HL-60 (cell line): ENCODE data around the gene DIS3L2.

Experiments
- DNase-seq, 2 experiments: peaks; one replicate each; pipeline ENCODE4 v3.0.0-alpha.2; 2010 to 2020; ENCODE audit warnings: low read depth in 1 of 2, low spot score in 1 of 2
- H3K27ac ChIP-seq: fragments of 250-450 bp; sonication (Bioruptor Pico); replicated peaks from 2 replicates; pipeline ENCODE4 v1.5.1; 2020; ENCODE audit warnings: mild to moderate bottlenecking, moderate library complexity
- H3K27me3 ChIP-seq: fragments of 250-450 bp; sonication (Bioruptor Pico); 2 replicates; pipeline ENCODE4 v1.5.1; 2021; ENCODE audit warnings: mild to moderate bottlenecking, moderate library complexity; ENCODE audit not compliant: insufficient read depth, poor library complexity, severe bottlenecking
- H3K4me3 ChIP-seq: replicated peaks from 2 replicates; pipeline ENCODE4 v1.5.1; 2011; ENCODE audit warnings: mild to moderate bottlenecking, control low read depth, low read length; ENCODE audit not compliant: insufficient read depth
- CTCF ChIP-seq: IDR thresholded peaks from one replicate; pipeline ENCODE4 v1.5.1; 2011; ENCODE audit warnings: low read length, control low read depth, inconsistent platforms; ENCODE audit not compliant: insufficient read depth
- GABPA ChIP-seq: IDR thresholded peaks from 2 replicates; pipeline ENCODE4 v1.6.1; 2012; ENCODE audit warnings: low read depth
- POLR2AphosphoS5 ChIP-seq: IDR thresholded peaks from 2 replicates; pipeline ENCODE4 v1.6.1; 2012; ENCODE audit warnings: low read depth
- REST ChIP-seq: IDR thresholded peaks from 2 replicates; pipeline ENCODE4 v1.6.1; 2012; ENCODE audit warnings: low read depth; ENCODE audit not compliant: insufficient replicate concordance
- SPI1 ChIP-seq: IDR thresholded peaks from 2 replicates; pipeline ENCODE4 v1.6.1; 2012; ENCODE audit warnings: low read depth, mild to moderate bottlenecking, borderline replicate concordance

DIS3L2 gene

GRCh38 chr2:232286001-232286868 lies 324.7 kb downstream of the DIS3L2 start:
- TF ChIP-seq CTCF (no peak), REST (no peak), POLR2AphosphoS5 (no peak), SPI1 (no peak), GABPA (no peak)
- H3K27me3 ChIP-seq, result no peaks in the 10 kb centered on the region
- no peak overlapping the region for H3K27ac ChIP-seq
- DNase-seq, result no peak
- H3K4me3 ChIP-seq, result no peak overlapping the region

GRCh38 chr2:232287316-232287715 lies 325.8 kb downstream of the DIS3L2 start:
- no peak for DNase-seq
- no peak overlapping the region for H3K4me3 ChIP-seq
- no peak for TF ChIP-seq CTCF
- no peak for TF ChIP-seq POLR2AphosphoS5
- TF ChIP-seq GABPA, result no peak
- TF ChIP-seq SPI1, result no peak
- TF ChIP-seq REST, result no peak
- H3K27me3 ChIP-seq, result no peaks in the 10 kb centered on the region
- no peak overlapping the region for H3K27ac ChIP-seq

GRCh38 chr2:232288489-232289030 lies 327.0 kb downstream of the DIS3L2 start:
- no peak for DNase-seq
- no peak overlapping the region for H3K27ac ChIP-seq
- no peak overlapping the region for H3K4me3 ChIP-seq
- no peak for TF ChIP-seq REST
- TF ChIP-seq SPI1, result no peak
- TF ChIP-seq GABPA, result no peak
- no peak for TF ChIP-seq POLR2AphosphoS5
- no peak for TF ChIP-seq CTCF
- no peaks in the 10 kb centered on the region for H3K27me3 ChIP-seq
